ENCODE results near the gene RGS17.

RGS17 gene

GRCh38 chr6:153084393-153084792 is 46.7 kb downstream of the RGS17 start:
- DNase-seq (ENCODE audit: low read depth): no peak

- DNase-seq (ENCODE audit: low read depth): no peak
Measured at GRCh38 chr6:153083869-153084268, 47.2 kb downstream of the RGS17 start.

GRCh38 chr6:153081914-153082313 is 49.2 kb downstream of the RGS17 start:
- no peak for DNase-seq (ENCODE audit: low read depth)

- no peak for DNase-seq (ENCODE audit: low read depth)
Measured at GRCh38 chr6:153076431-153076830, 54.7 kb downstream of the RGS17 start.

- no peak for DNase-seq (ENCODE audit: low read depth)
Measured at GRCh38 chr6:153074761-153075160, 56.3 kb downstream of the RGS17 start.

- no peak for DNase-seq (ENCODE audit: low read depth)
Measured at GRCh38 chr6:153073841-153074240, 57.2 kb downstream of the RGS17 start.

- DNase-seq (ENCODE audit: low read depth): no peak
Measured at GRCh38 chr6:153070756-153071155, 60.3 kb downstream of the RGS17 start.

- DNase-seq (ENCODE audit: low read depth): no peak
Measured at GRCh38 chr6:153069897-153070296, 61.2 kb downstream of the RGS17 start.

GRCh38 chr6:153065222-153065621 is 65.9 kb downstream of the RGS17 start:
- no peak for DNase-seq (ENCODE audit: low read depth)

GRCh38 chr6:153063936-153064335 is 67.1 kb downstream of the RGS17 start:
- DNase-seq (ENCODE audit: low read depth): no peak

GRCh38 chr6:153062516-153062915 is 68.6 kb downstream of the RGS17 start:
- no peak for DNase-seq (ENCODE audit: low read depth)

GRCh38 chr6:153059757-153060156 is 71.3 kb downstream of the RGS17 start:
- no peak for DNase-seq (ENCODE audit: low read depth)

- DNase-seq (ENCODE audit: low read depth): no peak
Measured at GRCh38 chr6:153059311-153059710, 71.8 kb downstream of the RGS17 start.

- DNase-seq (ENCODE audit: low read depth): no peak
Measured at GRCh38 chr6:153058909-153059308, 72.2 kb downstream of the RGS17 start.

- no peak for DNase-seq (ENCODE audit: low read depth)
Measured at GRCh38 chr6:153058291-153058690, 72.8 kb downstream of the RGS17 start.

- DNase-seq (ENCODE audit: low read depth): no peak
Measured at GRCh38 chr6:153056308-153056707, 74.8 kb downstream of the RGS17 start.

- no peak for DNase-seq (ENCODE audit: low read depth)
Measured at GRCh38 chr6:153051801-153052200, 79.3 kb downstream of the RGS17 start.

- no peak for DNase-seq (ENCODE audit: low read depth)
Measured at GRCh38 chr6:153048631-153049030, 82.5 kb downstream of the RGS17 start.

GRCh38 chr6:153047386-153047785 is 83.7 kb downstream of the RGS17 start:
- DNase-seq (ENCODE audit: low read depth): no peak

GRCh38 chr6:153045271-153045670 is 85.8 kb downstream of the RGS17 start:
- DNase-seq (ENCODE audit: low read depth): no peak

- no peak for DNase-seq (ENCODE audit: low read depth)
Measured at GRCh38 chr6:153044295-153044694, 86.8 kb downstream of the RGS17 start.

GRCh38 chr6:153043719-153044118 is 87.4 kb downstream of the RGS17 start:
- DNase-seq (ENCODE audit: low read depth): no peak

- no peak for DNase-seq (ENCODE audit: low read depth)
Measured at GRCh38 chr6:153038378-153039057, 92.6 kb downstream of the RGS17 start.

- no peak for DNase-seq (ENCODE audit: low read depth)
Measured at GRCh38 chr6:153034139-153034538, 96.9 kb downstream of the RGS17 start.
